ENCODE data around the gene OXSR1. TPM values are rescaled to one million over a fixed set of nuclear protein-coding genes. Genes with fewer than 3 reads are reported as not detected.

Gene OXSR1
- total and polyA plus RNA-seq, 12 donors: 13.7 to 38.4 (median 31.2) TPM

- no peak for ATAC-seq
- H3K4me3 ChIP-seq: no peak overlapping the region
- no peak overlapping the region for H3K27ac ChIP-seq
- no peaks in the 10 kb centered on the region for H3K9me3 ChIP-seq
- no peaks in the 10 kb centered on the region for H3K27me3 ChIP-seq
- TF ChIP-seq CTCF (IDR thresholded peaks at IDR 0.05): no peak
- 95 to 97% methylated on average over 4 of the region's 4 CpGs for WGBS, 2 donors
- peaks cover 0 to 11% (median 6%) of the 10 kb centered on the region in 9 donors for H3K4me1 ChIP-seq
- no peak for DNase-seq
- intact Hi-C loops (cut with DNase I): loop anchor here in 5 of 10 donors (10.0 kb wide), 1 partner anchor 111 kb away; the partner anchor contains the start of genes ACAA1 (in 5 of the 5) and MYD88 (in 5 of the 5)
- H3K36me3 ChIP-seq: peaks cover 0 to 90% (median 13%) of the 10 kb centered on the region in 9 donors
Observed at GRCh38 chr3:38245930-38246329, 80.6 kb downstream of the OXSR1 start.

- DNase-seq: peak in 1 of 2 donors; percentile 21
- Histone ChIP-seq H3K4me3 (no peak overlapping the region), H3K4me1 (peaks cover 0 to 13% (median 6%) of the 10 kb centered on the region in 9 donors), H3K27me3 (no peaks in the 10 kb centered on the region), H3K36me3 (peaks cover 0 to 92% (median 24%) of the 10 kb centered on the region in 9 donors), H3K9me3 (no peaks in the 10 kb centered on the region), H3K27ac (no peak overlapping the region)
- intact Hi-C loops (cut with DNase I): loop anchor here in 5 of 10 donors (10.0 kb wide), 1 partner anchor 113 kb away; the partner anchor contains the start of genes ACAA1 (in 5 of the 5) and MYD88 (in 5 of the 5)
- TF ChIP-seq CTCF (IDR thresholded peaks at IDR 0.05): peak in 5 of 9 donors; percentile 10 to 25 (median 23)
- ATAC-seq: peak; percentile 76 to 98 (median 85)
Observed at GRCh38 chr3:38247366-38248035, 82.2 kb downstream of the OXSR1 start.

GRCh38 chr3:38250198-38250597 is 84.9 kb downstream of the OXSR1 start:
- DNase-seq: no peak
- Histone ChIP-seq H3K9me3 (no peaks in the 10 kb centered on the region), H3K27me3 (no peaks in the 10 kb centered on the region), H3K36me3 (peaks cover 0 to 98% (median 40%) of the 10 kb centered on the region in 9 donors), H3K4me3 (no peak overlapping the region), H3K27ac (no peak overlapping the region), H3K4me1 (peaks cover 0 to 13% (median 6%) of the 10 kb centered on the region in 9 donors)
- ATAC-seq: no peak
- intact Hi-C loops (cut with DNase I): no loop called here
- no peak for TF ChIP-seq CTCF (IDR thresholded peaks at IDR 0.05)
- WGBS, 2 donors: 98 to 100% methylated on average over 2 of the region's 2 CpGs

GRCh38 chr3:38251197-38251596 is 85.9 kb downstream of the OXSR1 start:
- intact Hi-C loops (cut with DNase I): no loop called here
- Histone ChIP-seq H3K27ac (peak overlapping the region in 3 of 10 donors; percentile 18 to 40 (median 19)), H3K27me3 (no peaks in the 10 kb centered on the region), H3K4me3 (no peak overlapping the region), H3K9me3 (no peaks in the 10 kb centered on the region), H3K4me1 (peaks cover 0 to 13% (median 6%) of the 10 kb centered on the region in 9 donors), H3K36me3 (peaks cover 0 to 98% (median 40%) of the 10 kb centered on the region in 9 donors)
- no peak for TF ChIP-seq CTCF (IDR thresholded peaks at IDR 0.05)
- no peak for DNase-seq
- peak in 5 of 8 donors; percentile 30 to 72 (median 42) for ATAC-seq
- 80 to 89% methylated on average over 4 of the region's 4 CpGs for WGBS, 2 donors
